T-helper 2 cell treated with Interferon-gamma antibody and Interleukin-4, amounts not matched to agents 5 μg/mL and 100 μg/mL, for 36 hours (primary cell): ENCODE measurements around the gene ROR2.

Source experiments
- DNase-seq: peaks from one replicate; pipeline ENCODE4 v3.0.0; 2021; ENCODE audit warnings: low spot score
- H3K27ac Mint-ChIP-seq: one replicate; pipeline ENCODE4 v1.8.0; 2021; ENCODE audit warnings: mild to moderate bottlenecking, mixed read lengths
- H3K27me3 Mint-ChIP-seq: one replicate; pipeline ENCODE4 v1.8.0; 2021; ENCODE audit warnings: low read depth, mixed read lengths
- H3K36me3 Mint-ChIP-seq: one replicate; pipeline ENCODE4 v1.8.0; 2021; ENCODE audit warnings: low read depth, mixed read lengths
- H3K4me1 Mint-ChIP-seq: one replicate; pipeline ENCODE4 v1.8.0; 2021; ENCODE audit warnings: low read depth, mixed read lengths
- H3K4me3 Mint-ChIP-seq: one replicate; pipeline ENCODE4 v1.8.0; 2022; ENCODE audit warnings: mild to moderate bottlenecking, moderate library complexity, mixed read lengths
- H3K9me3 Mint-ChIP-seq: one replicate; pipeline ENCODE4 v1.8.0; 2021; ENCODE audit warnings: mixed read lengths

The ROR2 gene

DNA sequence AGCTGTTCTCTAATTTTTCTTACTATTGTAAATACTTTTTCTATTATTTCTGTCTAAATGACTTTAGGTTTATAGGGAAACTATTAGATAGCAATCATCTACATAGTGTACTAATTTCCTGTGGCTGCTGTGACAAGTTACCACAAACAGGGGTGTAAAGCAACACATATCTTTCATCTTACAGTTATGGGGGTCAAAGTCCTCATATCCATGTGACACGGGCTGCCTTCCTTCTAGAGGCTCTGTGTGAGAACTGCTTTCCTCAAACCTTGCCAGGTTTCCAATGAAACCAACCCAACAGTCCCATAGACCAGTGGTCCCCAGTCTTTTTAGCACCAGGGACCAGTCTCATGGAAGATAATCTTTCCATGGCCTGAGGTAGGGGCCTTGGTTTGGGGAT, 189.1 kb downstream of the ROR2 start:
- H3K27me3 Mint-ChIP-seq = peaks cover 22% of the 10 kb centered on the region
- DNase-seq = no peak

DNA sequence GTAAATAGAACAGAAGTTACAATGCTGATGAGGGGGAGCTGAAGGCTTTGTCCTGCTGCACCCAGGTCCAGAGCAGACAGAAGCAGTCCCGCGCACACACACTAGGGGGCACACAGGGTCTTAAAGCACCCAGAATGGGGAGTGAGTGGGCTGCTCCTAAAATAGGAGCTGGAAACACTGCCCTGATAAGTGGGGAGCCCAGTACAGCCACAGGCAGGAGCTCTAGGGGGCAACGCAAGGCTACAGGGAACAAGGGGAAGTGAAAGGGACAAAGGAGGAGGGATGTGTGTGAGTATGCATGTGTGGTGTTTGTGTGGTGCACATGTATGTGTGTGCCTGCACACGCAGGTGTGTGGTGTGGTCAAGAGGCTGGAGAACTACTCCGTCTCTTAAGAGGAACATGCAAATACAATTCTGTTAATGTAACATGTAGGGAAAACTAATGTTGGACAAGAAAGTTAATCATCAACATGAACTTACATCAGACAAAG, 191.5 kb downstream of the ROR2 start:
- peaks cover 11% of the 10 kb centered on the region for H3K27me3 Mint-ChIP-seq
- no peak overlapping the region for H3K27ac Mint-ChIP-seq
- no peaks in the 10 kb centered on the region for H3K36me3 Mint-ChIP-seq
- H3K4me1 Mint-ChIP-seq = no peaks in the 10 kb centered on the region
- DNase-seq = peak; percentile 13
- no peak overlapping the region for H3K4me3 Mint-ChIP-seq
- H3K9me3 Mint-ChIP-seq = no peaks in the 10 kb centered on the region

More for the DNA sequence above, 189.1 kb downstream of the ROR2 start:
- no peak overlapping the region for H3K27ac Mint-ChIP-seq
- H3K36me3 Mint-ChIP-seq = no peaks in the 10 kb centered on the region
- H3K4me1 Mint-ChIP-seq = no peaks in the 10 kb centered on the region
- H3K9me3 Mint-ChIP-seq = peaks cover 7% of the 10 kb centered on the region
- no peak overlapping the region for H3K4me3 Mint-ChIP-seq

DNA sequence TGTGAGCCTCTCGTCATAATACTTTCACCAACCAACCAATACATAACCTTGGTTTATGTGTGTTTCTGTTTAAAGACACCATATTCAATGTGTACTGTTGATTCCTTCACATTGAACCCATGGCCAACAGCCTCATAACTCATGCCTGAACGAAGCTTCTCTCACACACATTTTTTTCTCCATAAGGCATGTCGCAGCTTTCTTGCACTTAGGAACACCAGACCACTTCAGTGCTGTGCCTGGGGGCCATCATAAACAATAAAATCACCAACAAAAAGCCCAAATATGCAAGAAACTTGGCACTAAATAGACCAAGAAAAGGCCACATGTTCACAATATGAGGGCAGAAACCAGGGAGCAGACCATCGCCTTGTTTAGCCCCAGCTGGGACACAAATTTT, 192.2 kb downstream of the ROR2 start:
- no peak for DNase-seq
- Mint-ChIP-seq H3K36me3 (no peaks in the 10 kb centered on the region), H3K27ac (no peak overlapping the region), H3K27me3 (peaks cover 9% of the 10 kb centered on the region), H3K4me1 (no peaks in the 10 kb centered on the region), H3K9me3 (no peaks in the 10 kb centered on the region), H3K4me3 (no peak overlapping the region)

- Mint-ChIP-seq H3K4me3 (no peak overlapping the region), H3K27ac (no peak overlapping the region), H3K4me1 (no peaks in the 10 kb centered on the region), H3K27me3 (peaks cover 15% of the 10 kb centered on the region), H3K9me3 (no peaks in the 10 kb centered on the region), H3K36me3 (no peaks in the 10 kb centered on the region)
- DNase-seq = no peak
These were observed 193.6 kb downstream of the ROR2 start for GRCh38 chr9:91756510-91756780.

DNA sequence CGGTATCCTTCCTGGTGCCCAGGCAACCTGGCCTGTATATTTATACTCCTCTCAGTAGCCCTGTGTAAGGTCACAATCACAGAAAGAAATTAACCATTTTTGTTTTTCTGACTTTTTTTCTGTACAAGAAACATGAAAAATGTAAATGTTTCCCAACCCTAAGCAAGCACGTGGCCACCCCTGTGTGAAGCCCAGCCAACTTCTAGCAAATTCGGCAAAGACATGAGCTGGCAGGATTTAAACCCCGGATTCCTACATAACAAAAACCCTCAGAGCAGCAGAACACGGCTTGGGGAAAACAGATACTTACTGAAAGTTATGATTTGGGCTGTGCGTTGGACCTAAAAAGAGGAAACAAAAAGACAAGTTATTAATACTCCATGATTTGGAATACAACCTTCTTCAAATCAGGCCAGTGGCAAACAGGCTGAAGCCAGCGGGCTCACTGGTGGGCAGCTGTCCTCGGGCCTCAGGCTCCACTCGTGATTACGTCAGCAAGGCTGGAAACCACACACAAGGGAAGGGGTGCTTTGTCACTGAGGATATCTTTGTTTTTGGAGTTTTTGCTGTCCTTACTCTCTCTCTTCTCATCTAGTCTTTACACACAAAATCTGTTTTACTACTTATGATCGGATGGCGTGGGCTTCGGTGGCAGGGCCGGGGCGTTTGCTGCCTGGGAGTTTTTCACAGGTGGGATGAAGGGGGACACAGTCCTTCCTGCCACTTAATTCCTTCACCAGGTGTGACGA, 194.1 kb downstream of the ROR2 start:
- DNase-seq = no peak
- Mint-ChIP-seq H3K36me3 (no peaks in the 10 kb centered on the region), H3K9me3 (no peaks in the 10 kb centered on the region), H3K4me3 (no peak overlapping the region), H3K27me3 (peaks cover 13% of the 10 kb centered on the region), H3K27ac (no peak overlapping the region), H3K4me1 (no peaks in the 10 kb centered on the region)

DNA sequence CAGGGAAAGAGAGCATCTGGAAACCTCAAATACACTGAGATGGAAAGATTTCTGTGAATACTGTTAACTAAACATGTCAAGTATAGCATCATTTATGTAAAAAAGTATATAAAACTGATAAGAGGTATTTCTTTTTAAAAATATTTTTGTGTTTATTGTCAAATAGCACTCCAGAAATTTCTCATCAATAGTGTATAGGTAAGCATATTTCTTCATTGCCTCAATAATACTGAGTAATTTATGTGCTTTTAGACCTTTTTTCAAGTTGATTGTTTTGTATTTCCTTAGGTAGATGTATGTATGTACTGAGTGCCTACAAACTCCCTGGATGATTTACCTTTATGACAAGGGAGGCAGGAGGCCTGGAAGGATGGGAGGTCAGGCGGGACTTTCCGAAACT, 196.3 kb downstream of the ROR2 start:
- Mint-ChIP-seq H3K9me3 (no peaks in the 10 kb centered on the region), H3K4me1 (no peaks in the 10 kb centered on the region), H3K27ac (no peak overlapping the region), H3K4me3 (no peak overlapping the region), H3K36me3 (no peaks in the 10 kb centered on the region), H3K27me3 (peaks cover 18% of the 10 kb centered on the region)
- DNase-seq = no peak

DNA sequence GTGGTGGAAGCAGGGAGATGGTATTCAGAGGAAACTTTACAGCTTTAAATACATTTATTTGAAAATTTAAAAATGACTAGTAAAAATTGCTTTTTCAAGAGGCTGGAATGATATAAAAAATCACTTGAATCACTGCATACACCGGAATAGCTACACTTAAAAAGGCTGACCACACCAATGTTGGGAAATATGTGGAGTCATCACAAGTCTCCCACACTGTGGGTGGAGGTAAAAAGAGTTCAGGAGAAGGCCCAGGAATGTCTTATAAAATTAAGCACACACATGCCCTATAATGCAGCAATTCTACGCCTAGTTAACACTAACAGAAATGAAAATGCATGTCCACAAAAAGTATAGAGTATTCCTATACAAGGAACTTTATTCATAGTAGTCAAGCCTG, 198.1 kb downstream of the ROR2 start:
- Mint-ChIP-seq H3K36me3 (no peaks in the 10 kb centered on the region), H3K27me3 (peaks cover 18% of the 10 kb centered on the region), H3K9me3 (no peaks in the 10 kb centered on the region), H3K4me1 (no peaks in the 10 kb centered on the region), H3K4me3 (no peak overlapping the region), H3K27ac (no peak overlapping the region)
- no peak for DNase-seq

DNA sequence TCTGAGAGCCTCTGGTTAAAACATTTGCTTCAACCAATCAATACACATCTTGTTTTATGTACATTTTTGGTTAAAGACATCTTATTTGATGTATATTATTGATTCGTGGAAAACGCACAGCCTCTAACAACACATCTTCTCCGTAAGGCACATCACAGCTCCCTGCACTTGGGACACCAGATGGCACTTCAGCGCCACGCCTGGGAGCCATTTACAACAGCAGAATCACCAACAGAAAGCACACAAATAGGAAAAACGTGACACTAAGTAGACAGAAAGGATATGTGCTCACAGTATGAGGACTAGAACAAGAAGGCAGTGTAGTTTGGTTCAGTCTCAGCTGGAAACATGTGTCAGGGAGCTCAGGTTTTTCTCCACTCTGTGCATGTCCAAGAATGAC, 199.7 kb downstream of the ROR2 start:
- H3K4me1 Mint-ChIP-seq = no peaks in the 10 kb centered on the region
- no peak for DNase-seq
- peaks cover 18% of the 10 kb centered on the region for H3K27me3 Mint-ChIP-seq
- H3K36me3 Mint-ChIP-seq = no peaks in the 10 kb centered on the region
- H3K4me3 Mint-ChIP-seq = no peak overlapping the region
- H3K9me3 Mint-ChIP-seq = no peaks in the 10 kb centered on the region
- no peak overlapping the region for H3K27ac Mint-ChIP-seq

GRCh38 chr9:91746904-91747303, 203.1 kb downstream of the ROR2 start:
- Mint-ChIP-seq H3K4me3 (no peak overlapping the region), H3K4me1 (no peaks in the 10 kb centered on the region), H3K36me3 (no peaks in the 10 kb centered on the region), H3K9me3 (no peaks in the 10 kb centered on the region), H3K27me3 (peaks cover 11% of the 10 kb centered on the region), H3K27ac (no peak overlapping the region)
- DNase-seq = no peak

- no peak overlapping the region for H3K27ac Mint-ChIP-seq
- no peaks in the 10 kb centered on the region for H3K4me1 Mint-ChIP-seq
- H3K9me3 Mint-ChIP-seq = no peaks in the 10 kb centered on the region
- DNase-seq = no peak
- no peaks in the 10 kb centered on the region for H3K36me3 Mint-ChIP-seq
- H3K4me3 Mint-ChIP-seq = no peak overlapping the region
- peaks cover 11% of the 10 kb centered on the region for H3K27me3 Mint-ChIP-seq
These were observed 203.7 kb downstream of the ROR2 start for GRCh38 chr9:91746357-91746756.

- H3K36me3 Mint-ChIP-seq = no peaks in the 10 kb centered on the region
- no peak for DNase-seq
- H3K9me3 Mint-ChIP-seq = no peaks in the 10 kb centered on the region
- H3K27ac Mint-ChIP-seq = no peak overlapping the region
- no peaks in the 10 kb centered on the region for H3K4me1 Mint-ChIP-seq
- H3K4me3 Mint-ChIP-seq = no peak overlapping the region
- H3K27me3 Mint-ChIP-seq = peaks cover 8% of the 10 kb centered on the region
These were observed 205.9 kb downstream of the ROR2 start for GRCh38 chr9:91744114-91744513.

GRCh38 chr9:91741522-91741921, 208.5 kb downstream of the ROR2 start:
- H3K4me3 Mint-ChIP-seq = no peak overlapping the region
- no peak overlapping the region for H3K27ac Mint-ChIP-seq
- H3K36me3 Mint-ChIP-seq = no peaks in the 10 kb centered on the region
- no peak for DNase-seq
- H3K9me3 Mint-ChIP-seq = no peaks in the 10 kb centered on the region
- H3K27me3 Mint-ChIP-seq = peaks cover 6% of the 10 kb centered on the region
- no peaks in the 10 kb centered on the region for H3K4me1 Mint-ChIP-seq

DNA sequence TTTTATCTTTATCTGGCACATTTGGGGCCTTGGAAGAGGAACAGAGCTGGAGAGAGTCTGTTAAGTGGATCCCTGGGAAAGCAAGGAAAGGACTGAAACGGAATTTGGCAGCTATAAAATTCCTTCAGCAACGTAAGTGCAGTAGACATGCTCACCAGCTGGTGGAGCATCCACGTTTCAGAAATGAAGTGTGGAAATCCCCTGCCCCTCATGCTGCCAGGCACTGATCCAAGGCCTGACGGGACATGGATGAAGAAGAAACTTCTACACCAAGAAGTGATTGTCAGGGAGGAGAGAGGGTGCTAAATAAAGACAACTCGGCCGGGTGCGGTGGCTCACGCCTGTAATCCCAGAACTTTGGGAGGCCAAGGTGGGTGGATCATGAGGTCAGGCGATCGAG, 209.3 kb downstream of the ROR2 start:
- no peak for DNase-seq
- no peaks in the 10 kb centered on the region for H3K4me1 Mint-ChIP-seq
- no peaks in the 10 kb centered on the region for H3K9me3 Mint-ChIP-seq
- no peaks in the 10 kb centered on the region for H3K36me3 Mint-ChIP-seq
- peaks cover 10% of the 10 kb centered on the region for H3K27me3 Mint-ChIP-seq
- H3K4me3 Mint-ChIP-seq = no peak overlapping the region
- no peak overlapping the region for H3K27ac Mint-ChIP-seq

DNA sequence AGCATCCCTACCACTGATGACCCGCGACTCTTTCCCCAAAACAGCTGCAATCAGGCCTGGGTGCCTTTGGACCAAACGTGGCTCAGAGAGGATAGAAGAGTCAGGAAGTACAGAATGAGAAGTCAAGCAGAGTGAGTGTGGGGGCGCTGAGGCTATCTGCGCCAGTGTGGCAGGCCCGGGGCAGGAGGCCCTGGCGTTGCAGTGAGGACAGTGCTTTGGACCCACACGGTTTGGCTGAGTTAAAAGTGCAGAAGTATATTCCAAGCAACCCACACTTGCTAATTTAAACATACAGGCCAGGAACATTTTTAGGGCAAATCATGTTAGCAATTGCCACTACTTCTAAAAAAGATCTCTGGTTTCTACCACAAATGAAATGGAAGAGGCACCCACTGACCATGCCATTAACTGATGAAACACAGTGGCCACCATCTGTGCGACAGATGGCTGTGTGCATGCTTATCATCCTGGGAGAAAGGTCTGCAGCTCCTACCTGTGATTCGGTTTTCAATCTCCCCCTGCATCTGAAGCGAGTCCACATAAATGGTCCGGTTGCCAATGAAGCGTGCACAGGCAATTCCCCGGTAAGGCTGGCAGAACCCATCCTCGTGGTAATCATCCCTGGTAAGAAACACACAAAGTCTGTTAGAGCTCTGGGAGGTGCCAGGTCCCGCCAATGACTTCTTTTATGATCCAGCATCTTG, 213.0 kb downstream of the ROR2 start:
- Mint-ChIP-seq H3K4me3 (no peak overlapping the region), H3K36me3 (no peaks in the 10 kb centered on the region), H3K27ac (no peak overlapping the region), H3K9me3 (no peaks in the 10 kb centered on the region), H3K27me3 (peaks cover 8% of the 10 kb centered on the region), H3K4me1 (peaks cover 2% of the 10 kb centered on the region)
- DNase-seq = no peak

DNA sequence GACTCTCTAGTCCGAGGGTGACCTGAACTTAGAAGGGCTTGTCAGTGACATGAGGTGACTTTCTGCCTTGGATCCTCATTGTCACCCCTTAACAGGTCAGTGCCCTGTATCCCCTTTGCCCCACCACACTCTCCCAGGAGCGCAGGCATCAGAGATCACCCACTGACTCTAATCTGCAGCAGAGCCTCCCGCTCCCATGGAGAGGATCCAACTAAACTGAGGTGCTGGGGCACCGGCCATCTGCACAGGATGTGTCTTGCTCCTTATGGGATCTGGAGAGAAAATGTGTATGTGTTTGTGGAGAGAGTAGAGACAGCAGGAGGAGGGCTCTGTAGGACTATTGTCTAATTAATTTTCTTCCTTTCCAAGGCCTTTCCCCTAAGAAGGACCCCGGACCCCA, 213.7 kb downstream of the ROR2 start:
- Mint-ChIP-seq H3K4me1 (peaks cover 2% of the 10 kb centered on the region), H3K27ac (no peak overlapping the region), H3K36me3 (no peaks in the 10 kb centered on the region), H3K9me3 (no peaks in the 10 kb centered on the region), H3K27me3 (peaks cover 8% of the 10 kb centered on the region), H3K4me3 (no peak overlapping the region)
- no peak for DNase-seq
